ENCODE data around the gene CLRN1. TPM values are rescaled to one million over a fixed set of nuclear protein-coding genes. Genes with fewer than 3 reads are reported as not detected.

Gene CLRN1, protein sequence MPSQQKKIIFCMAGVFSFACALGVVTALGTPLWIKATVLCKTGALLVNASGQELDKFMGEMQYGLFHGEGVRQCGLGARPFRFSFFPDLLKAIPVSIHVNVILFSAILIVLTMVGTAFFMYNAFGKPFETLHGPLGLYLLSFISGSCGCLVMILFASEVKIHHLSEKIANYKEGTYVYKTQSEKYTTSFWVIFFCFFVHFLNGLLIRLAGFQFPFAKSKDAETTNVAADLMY
- total RNA-seq (2011; cell fraction: chromatin; rRNA removed; ENCODE audit: low replicate concordance), result not detected in 2 replicates
- total RNA-seq (2011; cell fraction: nucleolus; rRNA removed), result not detected in 2 replicates
- total RNA-seq (2011; cell fraction: nucleoplasm; rRNA removed), result not detected in 2 replicates
- not detected in 2 replicates for total RNA-seq (2014; rRNA removed)
- not detected in 2 replicates for total RNA-seq (2014; rRNA removed; fragmentation: Illumina TruSeq; extraction: Trizol)
- total RNA-seq (2015; rRNA removed; fragmentation: Illumina TruSeq; extraction: Trizol), result not detected in 2 replicates
- total RNA-seq (2021), result not detected in 2 replicates
- polyA plus RNA-seq (2011; rRNA removed), result not detected in 2 replicates
- not detected in 2 replicates for polyA plus RNA-seq (2011; cell fraction: cytosol; rRNA removed)
- polyA plus RNA-seq (2011; cell fraction: nucleus; rRNA removed), result not detected in 2 replicates
- polyA plus RNA-seq (2012), result not detected in 2 replicates
- not detected in 2 replicates for polyA plus RNA-seq (2014; fragmentation: Illumina TruSeq; extraction: Trizol)
- not detected for polyA plus RNA-seq (2014; fragmentation: Nextera tagmentation; extraction: Ambion mirVana)
- not detected in 2 replicates for polyA plus RNA-seq (2014; rRNA removed)
- polyA minus RNA-seq (2011; rRNA and poly(A)+ RNA removed), result not detected in 2 replicates
- polyA minus RNA-seq (2011; cell fraction: cytosol; rRNA and poly(A)+ RNA removed), result not detected in 2 replicates
- not detected in 2 replicates for polyA minus RNA-seq (2011; cell fraction: nucleus; rRNA and poly(A)+ RNA removed)
- not detected for Bru-seq, nascent RNA
- not detected for BruChase-seq, experiment 1, labeled RNA remaining after a 2-hour chase
- BruChase-seq, experiment 2, labeled RNA remaining after a 6-hour chase, result not detected
- long read RNA-seq, experiment 1, result 0 reads
- long read RNA-seq, experiment 2, result 0 reads
- long read RNA-seq, experiment 3, result 0 reads

DNA sequence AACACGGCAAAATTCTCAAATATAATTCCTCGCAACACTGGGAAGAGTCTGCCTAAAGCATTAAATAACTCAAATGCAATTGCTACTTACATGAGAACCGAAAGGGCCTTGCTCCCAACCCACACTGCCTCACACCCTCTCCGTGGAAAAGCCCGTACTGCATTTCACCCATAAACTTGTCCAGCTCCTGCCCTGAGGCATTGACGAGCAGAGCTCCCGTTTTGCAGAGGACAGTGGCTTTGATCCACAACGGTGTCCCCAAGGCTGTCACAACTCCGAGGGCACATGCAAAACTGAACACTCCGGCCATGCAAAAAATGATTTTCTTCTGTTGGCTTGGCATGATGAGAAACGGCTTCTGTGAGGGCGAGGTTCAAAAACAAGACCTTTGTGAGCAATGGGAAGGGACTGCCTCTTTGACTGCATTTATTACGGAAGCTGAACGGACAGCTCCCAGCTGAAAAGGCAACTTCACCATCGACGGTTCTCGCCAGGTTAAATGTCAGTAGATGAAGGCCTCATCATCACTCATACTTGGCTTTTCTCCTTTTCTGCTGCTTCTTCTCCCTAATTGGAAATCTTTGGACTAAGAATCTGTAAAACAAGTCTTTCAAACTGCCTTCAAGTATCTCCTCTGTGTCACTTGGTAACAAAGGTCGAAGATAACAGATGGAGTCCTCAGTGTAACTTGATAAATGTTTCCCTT, at the start of gene CLRN1:
Gene CLRN1, minus strand, starts transcription at position 362 of the 706 bp plus-strand sequence. Its CDS starts 19 bp downstream, at position 343.
- intact Hi-C loops (cut with micrococcal nuclease), result no loop called here
- no peak within 1 kb of the TSS for H3K9ac ChIP-seq (ENCODE audit: insufficient read depth in 1 of 2, low read depth in 2 of 2, low read length in 2 of 2)
- H3K4me1 ChIP-seq (replicated peaks in 1 of 2; ENCODE audit: control insufficient read depth in 2 of 2, insufficient read depth in 2 of 2, low read length in 2 of 2), result no peaks in the 10 kb centered on the region
- H3K27me3 ChIP-seq (ENCODE audit: control insufficient read depth in 2 of 2, insufficient read depth in 2 of 2, low read length in 2 of 2), result peaks cover 8% of the 10 kb centered on the region in 2 experiments; a peak in 4 of 5 replicates
- H3K9me1 ChIP-seq (ENCODE audit: control insufficient read depth, insufficient read depth, low read length), result no peaks in the 10 kb centered on the region
- no peaks in the 10 kb centered on the region for H3K36me3 ChIP-seq (ENCODE audit: control insufficient read depth, insufficient read depth, low read length)
- DNase-seq (ENCODE audit: extremely low read depth in 1 of 4, low spot score in 3 of 4), result no peak
- no peaks in the 10 kb centered on the region for H4K20me1 ChIP-seq (replicated peaks; ENCODE audit: control insufficient read depth, insufficient read depth, low read length)
- H3K27ac ChIP-seq (ENCODE audit: extremely low read depth, low read depth, low read length), result no peak within 1 kb of the TSS
- no peak for TF ChIP-seq SRSF9 (IDR thresholded peaks at IDR 0.05; ENCODE audit: borderline replicate concordance, low read depth, low read length)
- TF ChIP-seq, protein P1, sequence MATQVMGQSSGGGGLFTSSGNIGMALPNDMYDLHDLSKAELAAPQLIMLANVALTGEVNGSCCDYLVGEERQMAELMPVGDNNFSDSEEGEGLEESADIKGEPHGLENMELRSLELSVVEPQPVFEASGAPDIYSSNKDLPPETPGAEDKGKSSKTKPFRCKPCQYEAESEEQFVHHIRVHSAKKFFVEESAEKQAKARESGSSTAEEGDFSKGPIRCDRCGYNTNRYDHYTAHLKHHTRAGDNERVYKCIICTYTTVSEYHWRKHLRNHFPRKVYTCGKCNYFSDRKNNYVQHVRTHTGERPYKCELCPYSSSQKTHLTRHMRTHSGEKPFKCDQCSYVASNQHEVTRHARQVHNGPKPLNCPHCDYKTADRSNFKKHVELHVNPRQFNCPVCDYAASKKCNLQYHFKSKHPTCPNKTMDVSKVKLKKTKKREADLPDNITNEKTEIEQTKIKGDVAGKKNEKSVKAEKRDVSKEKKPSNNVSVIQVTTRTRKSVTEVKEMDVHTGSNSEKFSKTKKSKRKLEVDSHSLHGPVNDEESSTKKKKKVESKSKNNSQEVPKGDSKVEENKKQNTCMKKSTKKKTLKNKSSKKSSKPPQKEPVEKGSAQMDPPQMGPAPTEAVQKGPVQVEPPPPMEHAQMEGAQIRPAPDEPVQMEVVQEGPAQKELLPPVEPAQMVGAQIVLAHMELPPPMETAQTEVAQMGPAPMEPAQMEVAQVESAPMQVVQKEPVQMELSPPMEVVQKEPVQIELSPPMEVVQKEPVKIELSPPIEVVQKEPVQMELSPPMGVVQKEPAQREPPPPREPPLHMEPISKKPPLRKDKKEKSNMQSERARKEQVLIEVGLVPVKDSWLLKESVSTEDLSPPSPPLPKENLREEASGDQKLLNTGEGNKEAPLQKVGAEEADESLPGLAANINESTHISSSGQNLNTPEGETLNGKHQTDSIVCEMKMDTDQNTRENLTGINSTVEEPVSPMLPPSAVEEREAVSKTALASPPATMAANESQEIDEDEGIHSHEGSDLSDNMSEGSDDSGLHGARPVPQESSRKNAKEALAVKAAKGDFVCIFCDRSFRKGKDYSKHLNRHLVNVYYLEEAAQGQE (IDR thresholded peaks at IDR 0.05; ENCODE audit: borderline replicate concordance), result peak; percentile 50; the same call in 1 of the 2 replicates
- TF ChIP-seq, protein P1 (CRISPR knock-in tag; IDR thresholded peaks at IDR 0.05; ENCODE audit: low read depth), result no peak
- POLR2A ChIA-PET, result interaction anchor here (1.6 kb wide), 1 partner anchor 21 kb away, joined by 3 read pairs; no protein-coding TSS in a partner anchor
- in situ Hi-C loops (cut with MboI), result no loop called here
- H3K79me2 ChIP-seq (ENCODE audit: control insufficient read depth, insufficient read depth, low read length), result no peaks in the 10 kb centered on the region
- no TSS peak for BruUV-seq (replicated peaks)
- H2AFZ ChIP-seq (ENCODE audit: low read depth, low read length), result no peak within 1 kb of the TSS
- H3K4me3 ChIP-seq, result no peak within 1 kb of the TSS
- no peak within 1 kb of the TSS for H3K4me2 ChIP-seq (ENCODE audit: insufficient read depth, low read length)
- H3K9me3 ChIP-seq (replicated peaks; ENCODE audit: control insufficient read depth, insufficient read depth, low read depth, low read length), result no peaks in the 10 kb centered on the region
- CTCF ChIA-PET (ENCODE audit: low intra/inter-chr PET ratio), result no interaction called here
- 0% methylated on average over 18 of the region's 18 CpGs for WGBS (ENCODE audit: insufficient coverage, low coverage, missing lambda C conversion rate)
- ATAC-seq, result no peak
- FAIRE-seq, result no peak

Data from K562 (cell line).